GM12891 (cell line): Measurements from ENCODE around the gene RNU4-1.

Experiments used
- POLR2A ChIP-seq: IDR thresholded peaks from 2 replicates; pipeline ENCODE4 v1.6.1; 2011; ENCODE audit warnings: low read depth, low read length, control low read depth
- TAF1 ChIP-seq: IDR thresholded peaks from 2 replicates; pipeline ENCODE4 v1.6.1; 2011; ENCODE audit warnings: low read depth, low read length, control low read depth

DNA sequence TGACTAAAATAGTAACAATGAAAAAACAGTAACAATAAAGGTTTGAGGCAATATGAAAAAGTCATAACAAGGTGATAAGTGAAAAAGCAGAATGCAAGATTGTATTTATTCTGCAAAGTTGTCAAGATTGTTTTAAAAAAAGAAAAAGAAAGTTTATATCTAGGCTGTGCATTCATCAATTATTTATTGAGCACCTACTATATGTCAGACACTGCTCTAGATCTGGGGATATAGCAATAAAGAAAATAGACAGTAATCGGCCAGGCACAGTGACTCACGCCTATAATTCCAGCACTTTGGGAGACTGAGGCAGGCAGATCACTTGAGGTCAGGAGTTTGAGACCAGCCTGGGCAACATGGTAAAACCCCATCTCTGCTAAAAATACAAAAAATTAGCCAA, 30.7 kb upstream of the RNU4-1 start:
- TF ChIP-seq POLR2A (no peak), TAF1 (no peak)
